8988T (cell line): ENCODE measurements around the gene TJP1.
"Not testable (repeated sequence)": the region's sequence is repeated elsewhere in the genome, so short reads cannot be mapped to it uniquely, and the experiment has no call there.

Experiments
- DNase-seq: peaks from one replicate; pipeline ENCODE4 v3.0.0; 2011

Gene TJP1

GRCh38 chr15:29799859-29800258 is 22.4 kb downstream of the TJP1 start:
- no peak for DNase-seq

- no peak for DNase-seq
Observed at GRCh38 chr15:29795610-29796009, 26.7 kb downstream of the TJP1 start.

- no peak for DNase-seq
Observed at GRCh38 chr15:29792426-29793159, 29.7 kb downstream of the TJP1 start.

DNA sequence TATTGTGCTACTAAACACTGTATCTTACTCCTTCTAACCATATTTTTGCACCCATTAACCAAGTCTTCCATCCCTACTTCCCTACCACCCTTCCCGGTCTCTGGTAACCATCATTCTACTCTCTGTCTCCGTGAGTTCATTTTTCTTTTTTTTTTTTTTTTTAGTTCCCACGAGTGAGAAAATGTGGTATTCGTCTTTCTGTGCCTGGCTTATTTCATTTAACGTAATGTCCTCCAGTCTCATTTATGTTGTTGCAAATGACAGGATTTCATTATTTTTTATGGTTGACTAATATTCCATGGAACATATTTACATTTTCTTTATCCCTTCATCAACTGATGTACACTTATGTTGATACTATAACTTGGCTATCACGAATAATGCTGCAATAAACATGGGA is 31.7 kb downstream of the TJP1 start:
- DNase-seq = no peak

DNA sequence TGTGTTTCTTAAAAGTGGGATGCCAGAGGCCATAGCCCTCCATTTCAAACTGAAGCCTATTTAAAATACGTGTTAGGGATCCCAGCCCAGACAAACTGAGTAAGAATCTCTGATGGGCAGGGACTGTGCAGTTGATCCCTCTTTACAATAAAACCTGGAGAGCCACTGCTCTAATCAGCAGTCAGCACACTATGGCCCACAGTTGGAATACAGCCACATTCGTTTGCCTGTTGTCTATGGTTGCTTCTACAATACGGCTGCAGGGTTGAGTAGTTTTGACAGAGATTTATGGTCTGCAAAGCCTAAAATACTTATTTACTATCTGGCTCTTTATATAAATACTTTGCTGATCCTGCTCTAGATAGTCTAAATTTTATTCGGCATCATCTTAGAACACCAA is 32.4 kb downstream of the TJP1 start:
- DNase-seq = no peak

GRCh38 chr15:29788433-29789034 is 33.7 kb downstream of the TJP1 start:
- no peak for DNase-seq

DNA sequence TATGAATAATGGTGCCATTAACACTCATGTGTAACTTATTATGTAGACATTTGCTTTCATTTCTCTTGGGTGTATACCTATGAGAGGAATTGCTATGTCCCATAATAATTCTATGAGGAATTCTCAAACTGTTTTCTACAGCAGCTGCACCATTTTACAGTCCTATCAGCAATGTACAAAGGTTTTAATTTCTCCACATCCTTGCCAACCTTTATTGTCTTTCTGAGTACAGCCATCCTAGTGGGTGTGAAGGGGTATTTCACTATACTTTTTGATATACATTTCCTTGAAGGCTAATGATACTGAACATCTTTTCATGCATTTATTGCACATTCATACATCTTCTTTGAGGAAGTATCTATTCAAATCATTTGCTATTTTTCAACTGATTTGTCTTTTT is 34.5 kb downstream of the TJP1 start:
- no peak for DNase-seq

GRCh38 chr15:29785642-29786041 is 36.6 kb downstream of the TJP1 start:
- no peak for DNase-seq

DNA sequence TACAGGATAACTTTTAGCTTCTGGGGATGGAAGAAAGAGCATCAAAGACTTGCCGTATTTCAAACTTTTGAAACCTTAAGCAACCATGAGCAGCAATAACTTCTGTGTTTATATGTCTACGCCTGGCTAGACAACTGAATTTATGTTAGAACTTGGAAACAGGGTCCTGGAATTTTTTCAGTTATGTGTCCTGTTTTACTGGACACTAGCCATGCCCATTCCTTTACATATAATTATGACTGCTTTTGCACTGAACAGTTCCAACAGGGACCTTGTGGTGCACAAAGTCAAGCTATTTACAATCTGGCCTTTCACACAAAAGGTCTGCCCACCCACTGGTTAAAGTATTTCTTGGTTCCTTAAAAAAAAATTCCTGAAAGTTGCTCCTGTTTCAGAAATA is 37.1 kb downstream of the TJP1 start:
- no peak for DNase-seq

DNA sequence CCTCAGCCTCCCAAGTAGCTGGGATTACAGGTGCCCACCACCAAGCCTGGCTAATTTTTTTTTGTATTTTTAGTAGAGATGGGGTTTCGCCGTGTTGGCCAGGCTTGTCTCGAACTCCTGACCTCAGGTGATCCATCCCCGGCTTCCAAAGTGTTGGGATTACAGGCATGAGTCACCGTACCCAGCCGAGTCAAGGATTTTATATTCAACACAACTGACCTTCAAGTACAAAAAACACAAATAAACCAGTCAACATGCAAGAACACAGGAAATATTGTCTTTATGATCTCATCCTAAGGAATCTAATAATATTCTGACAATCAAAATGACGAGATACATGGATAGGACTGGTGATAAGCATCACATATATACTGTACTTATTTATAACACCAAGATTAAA is 37.9 kb downstream of the TJP1 start:
- DNase-seq = no peak

- not testable (repeated sequence) for DNase-seq
Observed at GRCh38 chr15:29782816-29783215, 39.5 kb downstream of the TJP1 start.

GRCh38 chr15:29778382-29778781 is 43.9 kb downstream of the TJP1 start:
- DNase-seq = no peak

DNA sequence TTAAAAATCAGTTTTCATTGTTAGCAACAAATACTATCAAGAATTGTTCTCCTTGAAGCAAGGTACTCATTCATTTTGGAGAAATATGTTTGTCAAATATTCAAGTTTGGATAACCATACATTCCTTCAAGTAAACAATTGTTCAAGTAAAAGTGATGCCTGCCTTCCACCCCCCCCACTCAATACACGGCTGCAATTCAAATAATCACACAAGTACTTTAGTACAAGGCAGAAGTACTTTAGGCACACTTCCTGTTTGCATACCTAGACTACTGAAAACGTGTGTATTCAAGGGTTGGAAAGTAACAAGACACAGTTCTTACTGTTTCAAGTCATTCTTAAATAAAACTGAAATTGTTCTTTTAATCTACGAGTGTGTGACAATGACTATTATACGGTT is 45.4 kb downstream of the TJP1 start:
- DNase-seq = no peak

GRCh38 chr15:29774900-29775299 is 47.4 kb downstream of the TJP1 start:
- no peak for DNase-seq

GRCh38 chr15:29773816-29774215 is 48.5 kb downstream of the TJP1 start:
- DNase-seq = no peak

GRCh38 chr15:29773000-29773399 is 49.3 kb downstream of the TJP1 start:
- DNase-seq = no peak

- DNase-seq = no peak
Observed at GRCh38 chr15:29770796-29771195, 51.5 kb downstream of the TJP1 start.

GRCh38 chr15:29765898-29766527 is 56.3 kb downstream of the TJP1 start:
- DNase-seq = no peak

DNA sequence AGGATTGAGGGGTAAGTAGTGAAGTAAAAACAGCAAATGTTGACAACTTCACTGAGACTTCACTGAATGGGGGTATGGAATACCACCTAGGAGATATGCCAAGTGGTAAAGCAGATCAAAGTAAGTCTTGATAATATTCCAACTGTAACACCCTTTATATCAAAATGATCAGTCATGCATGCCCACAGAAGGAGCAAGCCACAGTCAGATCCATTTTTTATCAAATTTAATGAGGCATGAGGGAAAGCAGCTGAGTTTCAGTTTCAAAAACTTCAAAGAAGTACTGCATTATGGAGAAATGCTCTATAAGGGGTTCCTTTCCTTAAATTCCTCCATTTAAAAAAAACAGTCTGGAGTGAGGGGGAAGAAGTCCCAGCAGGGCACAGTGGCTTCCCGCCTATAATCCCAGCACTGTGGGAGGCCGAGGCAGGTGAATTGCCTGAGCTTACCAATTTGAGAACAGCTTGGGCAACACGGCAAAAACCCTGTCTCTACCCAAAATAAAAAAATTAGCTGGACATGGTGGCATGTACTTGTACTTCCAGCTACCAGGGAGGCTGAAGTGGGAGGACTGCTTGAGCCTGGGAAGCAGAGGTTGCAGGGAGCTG is 56.9 kb downstream of the TJP1 start:
- DNase-seq = no peak

GRCh38 chr15:29759596-29759995 is 62.7 kb downstream of the TJP1 start:
- no peak for DNase-seq

- DNase-seq = no peak
Observed at GRCh38 chr15:29756358-29757267, 65.7 kb downstream of the TJP1 start.

GRCh38 chr15:29754009-29754408 is 68.3 kb downstream of the TJP1 start:
- not testable (repeated sequence) for DNase-seq

DNA sequence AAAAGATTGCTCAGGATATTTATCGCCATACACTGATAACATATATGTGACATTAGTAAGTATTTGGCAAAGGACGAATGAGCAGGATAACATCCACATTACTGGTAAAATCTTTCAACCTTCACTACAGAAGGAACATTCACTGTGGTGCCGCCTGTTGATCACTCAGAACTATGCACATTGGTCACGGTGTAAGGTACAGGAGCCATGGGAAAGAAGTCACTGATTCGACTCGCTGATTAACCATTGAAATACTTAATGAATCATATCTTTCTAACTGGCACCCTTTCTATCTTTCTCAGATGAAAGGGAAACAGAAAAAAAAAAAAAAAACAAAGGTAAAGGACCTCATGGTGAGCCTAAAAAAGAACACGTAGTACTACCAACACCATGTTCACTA is 68.8 kb downstream of the TJP1 start:
- no peak for DNase-seq
